Measurements from ENCODE around the gene CCDC169.
"Not testable (repeated sequence)": the region's sequence is repeated elsewhere in the genome, so short reads cannot be mapped to it uniquely, and the experiment has no call there.

Gene CCDC169

DNA sequence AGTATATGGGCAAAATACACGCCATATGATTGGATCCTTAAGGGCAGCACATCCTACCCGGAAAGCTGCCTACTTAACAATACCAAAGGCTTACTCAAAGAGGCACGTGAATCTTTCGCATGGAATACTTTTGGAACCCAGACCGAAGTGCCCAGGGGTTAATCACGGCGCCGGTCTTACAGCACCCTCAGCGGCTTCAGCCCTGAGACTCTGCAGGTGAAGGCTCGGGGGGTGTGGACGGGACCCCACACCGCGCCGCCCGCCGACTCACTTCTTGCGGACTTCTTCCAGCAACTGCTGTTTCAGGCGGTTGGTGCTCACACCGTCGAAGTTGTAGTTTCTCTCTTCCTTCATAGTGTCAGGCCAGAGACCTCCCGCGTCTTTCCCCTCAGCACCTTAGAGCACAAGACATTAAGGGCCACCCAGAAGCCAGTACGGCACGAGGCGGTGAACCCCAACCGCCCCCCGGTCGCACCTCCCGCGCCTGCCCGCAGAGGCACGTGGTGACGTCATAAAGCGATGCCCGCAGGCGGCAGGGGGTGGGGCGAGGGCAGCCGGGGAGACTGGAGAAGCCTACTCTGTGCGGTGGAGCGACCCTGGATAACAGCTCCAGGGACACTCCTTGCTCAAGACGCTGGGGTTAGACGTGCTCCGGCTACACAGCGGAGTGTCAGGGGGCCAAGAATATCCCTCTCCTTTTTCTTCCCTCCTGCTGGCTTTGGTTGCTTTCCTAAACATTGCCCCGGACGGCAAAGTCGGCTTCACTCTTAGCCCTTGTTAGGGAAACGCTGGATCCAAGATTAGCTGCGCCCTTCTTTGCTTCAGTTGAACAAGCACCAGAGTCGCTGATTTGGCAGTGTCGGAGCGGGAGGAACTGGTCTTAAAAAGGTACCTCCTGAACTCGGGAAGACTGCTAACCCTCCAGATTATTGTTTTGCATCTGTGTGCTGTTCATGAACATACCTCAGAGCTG lies at the start of gene CCDC169:
Gene CCDC169 (minus strand): TSS at position 449 of the 973 bp plus-strand sequence. CDS start 95 bp downstream, at position 354.
- no peak for DNase-seq (ENCODE audit: low spot score)

DNA sequence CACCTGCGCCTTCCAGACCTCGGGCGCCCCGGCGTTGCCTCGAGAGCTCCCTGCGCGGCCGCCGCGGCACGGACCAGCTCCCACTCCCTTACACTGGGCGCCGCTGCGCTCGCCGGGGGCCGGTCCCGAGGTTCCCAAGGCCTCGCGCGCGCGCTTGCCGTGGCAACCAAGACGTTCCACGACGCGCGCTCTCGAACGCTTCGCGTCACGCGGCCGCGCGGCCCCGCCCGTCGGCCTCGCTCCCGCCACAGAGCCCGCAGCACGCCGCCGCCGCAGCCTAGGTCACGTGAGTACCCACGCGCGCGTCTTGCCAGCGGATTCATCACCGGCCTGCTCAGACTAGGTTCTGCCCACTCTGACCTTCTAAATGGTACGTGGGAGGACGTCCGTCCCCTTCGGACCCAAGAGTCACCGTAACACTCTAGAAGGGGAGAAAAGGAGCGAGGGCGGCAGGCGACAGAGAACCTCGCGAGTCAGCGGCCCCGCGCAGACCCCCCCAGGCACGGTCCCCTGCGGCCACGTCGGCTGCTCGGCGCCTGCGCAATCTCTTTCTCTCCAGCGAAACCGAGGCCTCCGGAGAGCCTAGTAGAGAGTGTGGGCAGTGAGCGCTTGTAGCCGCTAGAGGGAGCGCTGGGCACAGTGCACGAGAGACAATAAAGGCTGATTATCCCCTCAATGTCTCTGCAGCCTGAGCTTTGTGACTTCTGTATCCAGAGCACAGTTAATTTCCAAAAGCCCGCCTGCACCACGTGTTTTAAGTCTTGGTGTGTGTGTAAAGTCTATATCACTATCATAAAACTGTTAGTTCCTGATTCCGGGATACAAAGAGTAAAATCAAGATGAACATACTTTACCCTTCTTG lies 48.8 kb upstream of the CCDC169 start, which contains the start of gene SPART:
Gene SPART (minus strand): TSS at position 173 of the 862 bp plus-strand sequence. CDS start 10,564 bp downstream, outside the sequence.
- peak; percentile 89 for DNase-seq (ENCODE audit: low spot score)

DNA sequence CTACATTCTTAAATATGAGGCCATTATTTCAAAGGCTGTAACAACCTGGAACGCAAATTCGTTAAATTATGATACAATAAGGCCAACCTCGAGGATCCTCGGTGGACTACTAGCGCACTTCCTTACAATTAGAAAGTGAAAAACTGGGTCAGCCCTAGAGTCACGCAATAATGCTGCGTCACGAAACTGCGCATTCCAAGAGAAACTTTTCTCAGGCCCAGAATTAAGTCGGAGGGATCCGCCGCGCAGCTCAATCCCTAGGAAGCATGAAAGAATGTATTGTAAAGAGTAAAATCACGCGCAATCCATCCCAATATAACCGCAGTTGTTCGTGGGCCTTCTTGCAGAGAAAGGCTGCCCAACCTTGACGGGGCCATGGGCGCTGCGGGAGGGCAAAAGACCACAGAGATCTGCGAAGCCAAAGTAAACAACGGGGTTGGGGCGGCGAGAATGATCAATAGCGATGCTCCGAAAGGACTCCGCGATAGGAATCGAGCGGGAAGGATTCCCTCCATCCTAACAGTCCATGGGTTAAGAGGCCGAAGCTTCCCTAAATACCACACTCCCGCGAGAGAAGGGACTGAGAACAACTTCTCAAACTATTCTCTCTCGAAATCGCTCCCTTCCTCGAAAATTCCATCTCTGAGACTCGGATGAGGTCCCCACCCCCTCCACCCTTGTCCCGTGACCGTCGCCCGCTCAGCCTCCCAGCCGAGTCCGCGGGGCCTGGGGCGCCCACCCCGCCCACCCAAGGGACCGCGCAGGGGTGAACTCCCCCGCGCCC lies 48.0 kb upstream of the CCDC169 start:
- peak; percentile 50 for DNase-seq (ENCODE audit: low spot score)

DNA sequence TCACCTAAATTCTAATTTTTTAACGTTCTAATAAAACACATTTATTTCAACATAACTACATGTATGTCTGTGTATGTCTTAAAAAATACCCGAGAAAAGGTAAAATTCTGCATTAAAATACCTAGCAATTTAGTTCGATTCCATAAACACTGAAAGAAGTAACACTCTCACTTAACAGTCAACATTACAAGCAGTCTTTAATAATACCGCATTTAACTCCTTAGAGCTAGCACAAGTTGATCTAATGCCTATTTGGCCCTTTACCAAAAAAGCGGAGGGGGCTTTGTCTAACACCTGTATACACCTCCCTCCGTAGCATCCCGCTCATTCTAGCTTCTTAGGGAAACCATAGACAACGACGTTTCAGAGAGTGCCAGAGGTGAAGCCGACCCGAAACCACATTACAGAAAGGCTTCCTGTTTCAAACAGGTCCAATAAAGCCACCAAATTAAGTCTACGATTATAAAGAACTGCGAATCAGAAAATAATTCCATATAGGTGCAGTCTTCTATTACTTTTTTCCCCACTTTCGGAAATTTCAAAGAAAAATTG lies 47.3 kb upstream of the CCDC169 start:
- DNase-seq (ENCODE audit: low spot score), result peak; percentile 17

DNA sequence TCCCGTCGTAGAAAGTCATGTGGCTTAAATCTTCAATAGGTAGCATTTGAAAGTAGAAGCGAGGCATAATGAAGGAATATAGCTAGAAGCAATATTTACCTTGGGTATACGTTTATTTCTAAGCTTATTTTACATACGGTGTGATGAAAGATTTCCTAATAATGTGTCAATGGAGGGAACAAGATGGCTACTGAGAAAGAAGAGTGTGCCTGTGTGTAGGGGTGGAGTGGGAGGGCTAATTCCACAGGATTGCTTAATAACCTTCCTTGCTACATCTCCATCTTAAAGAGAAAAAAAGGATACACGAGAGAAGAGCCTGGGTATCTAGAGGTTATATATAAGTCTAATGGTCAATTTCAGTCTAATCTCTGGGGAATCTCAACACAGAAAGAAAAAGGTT lies 46.6 kb upstream of the CCDC169 start:
- DNase-seq (ENCODE audit: low spot score), result peak; percentile 44

DNA sequence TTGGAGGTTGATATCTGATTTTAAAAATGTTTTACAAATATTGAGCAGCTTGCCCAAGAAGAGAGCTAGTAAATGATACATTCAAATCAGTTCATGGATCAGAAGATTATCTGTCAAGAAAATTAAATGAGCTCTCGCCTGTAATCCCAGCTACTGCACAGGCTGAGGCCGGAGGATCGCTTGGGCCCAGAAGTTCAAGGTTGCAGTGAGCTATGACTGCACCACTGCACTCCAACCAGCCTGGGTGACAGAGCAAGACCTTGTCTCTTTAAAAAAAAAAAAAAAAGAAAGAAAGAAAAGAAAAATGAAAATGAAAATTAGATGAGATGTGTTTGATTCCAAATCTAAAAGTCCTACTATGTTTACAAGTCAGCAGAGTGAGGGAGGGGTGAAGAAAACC lies 46.2 kb upstream of the CCDC169 start:
- no peak for DNase-seq (ENCODE audit: low spot score)

DNA sequence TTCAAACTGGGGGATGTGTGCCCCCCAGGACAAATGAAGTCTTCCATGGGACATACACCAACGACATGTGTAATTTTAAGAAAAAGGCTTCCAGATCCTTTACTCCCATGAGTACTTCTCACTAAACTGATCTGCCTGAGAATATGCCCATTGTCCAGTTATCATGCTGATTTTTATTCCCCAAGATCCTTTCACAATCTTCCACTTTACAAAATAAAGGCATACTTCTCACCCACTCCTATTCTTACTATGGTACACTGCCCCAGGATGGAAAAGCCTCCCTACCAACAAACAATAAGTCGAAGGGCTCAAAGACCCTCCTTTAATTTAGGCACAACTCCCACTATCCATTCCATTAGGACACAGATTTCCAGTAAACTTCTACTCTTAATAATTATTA lies 45.1 kb upstream of the CCDC169 start:
- DNase-seq (ENCODE audit: low spot score), result no peak

DNA sequence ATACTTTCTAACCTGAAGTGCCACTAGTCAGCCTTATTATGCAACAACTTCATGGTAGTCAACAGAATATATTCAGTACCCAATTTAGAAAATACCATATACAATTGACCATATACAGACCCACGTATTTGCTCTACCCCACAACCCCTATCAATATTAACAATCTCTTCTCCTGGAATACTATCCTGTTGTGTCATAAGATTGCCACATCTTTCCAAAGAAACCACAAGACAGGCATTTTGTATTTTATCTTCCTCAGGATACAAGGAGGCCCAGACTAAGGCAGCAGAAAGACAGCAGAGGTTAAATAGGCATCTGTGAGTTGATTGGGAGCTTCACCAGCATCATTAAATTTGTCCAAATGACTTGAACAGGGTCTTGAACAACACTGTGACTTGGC lies 44.1 kb upstream of the CCDC169 start:
- DNase-seq (ENCODE audit: low spot score), result peak; percentile 22

DNA sequence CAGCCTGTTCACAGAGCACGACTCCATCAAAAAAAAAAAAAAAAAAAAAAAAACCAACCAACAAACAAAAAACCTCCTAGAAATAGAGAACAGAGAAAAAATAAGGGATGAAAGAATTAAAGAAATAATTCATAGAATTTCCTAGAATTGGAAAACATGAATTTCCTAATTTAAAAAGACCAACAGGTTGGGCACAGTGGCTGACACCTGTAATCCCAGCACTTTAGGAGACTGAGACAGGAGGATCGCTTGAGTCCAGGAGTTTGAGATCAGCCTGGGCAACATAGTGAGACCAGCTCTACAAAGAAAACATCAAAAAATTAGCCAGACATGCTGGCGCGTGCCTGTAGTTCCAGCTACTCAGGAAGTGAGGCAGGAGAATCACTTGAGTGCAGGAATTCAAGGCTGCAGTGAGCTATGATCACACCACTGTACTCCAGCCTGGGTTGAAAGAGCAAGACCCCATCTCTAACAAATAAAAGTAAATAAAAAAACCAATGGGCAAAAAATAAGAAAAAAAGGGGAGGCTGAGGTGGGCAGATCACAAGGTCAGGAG lies 42.1 kb upstream of the CCDC169 start:
- DNase-seq (ENCODE audit: low spot score), result no peak

DNA sequence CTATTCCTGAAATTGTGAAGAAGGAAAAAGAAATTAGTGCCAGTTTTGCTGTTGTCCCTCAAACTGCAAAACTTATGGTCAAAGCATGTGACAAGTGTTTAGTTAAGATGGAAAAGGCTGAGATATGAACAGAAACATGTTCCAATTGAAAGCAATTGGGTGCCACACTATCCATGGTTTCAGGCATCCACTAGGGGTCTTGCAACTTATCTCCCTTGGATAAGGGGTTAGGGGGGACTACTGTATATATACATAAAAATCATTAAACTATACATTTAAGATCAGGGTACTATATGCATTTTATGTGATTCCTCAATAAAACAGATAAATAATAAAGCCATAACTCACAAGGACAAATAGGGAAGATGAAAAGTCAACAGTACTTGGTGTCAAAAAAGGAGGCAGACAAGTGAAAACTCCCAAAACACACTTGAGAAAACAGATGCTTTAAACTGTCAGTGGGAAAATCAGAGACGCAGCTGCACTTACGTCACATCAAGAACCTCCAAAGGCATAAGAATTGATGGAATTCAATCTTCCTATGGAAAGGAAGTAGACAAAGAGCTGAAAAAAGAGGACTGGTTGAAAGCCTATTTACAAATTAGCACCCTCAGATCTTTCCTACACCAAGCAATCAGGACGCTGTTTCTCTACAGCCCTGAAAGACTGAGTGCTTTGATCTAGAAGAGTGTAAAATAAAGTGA lies 40.5 kb upstream of the CCDC169 start:
- DNase-seq (ENCODE audit: low spot score), result no peak

DNA sequence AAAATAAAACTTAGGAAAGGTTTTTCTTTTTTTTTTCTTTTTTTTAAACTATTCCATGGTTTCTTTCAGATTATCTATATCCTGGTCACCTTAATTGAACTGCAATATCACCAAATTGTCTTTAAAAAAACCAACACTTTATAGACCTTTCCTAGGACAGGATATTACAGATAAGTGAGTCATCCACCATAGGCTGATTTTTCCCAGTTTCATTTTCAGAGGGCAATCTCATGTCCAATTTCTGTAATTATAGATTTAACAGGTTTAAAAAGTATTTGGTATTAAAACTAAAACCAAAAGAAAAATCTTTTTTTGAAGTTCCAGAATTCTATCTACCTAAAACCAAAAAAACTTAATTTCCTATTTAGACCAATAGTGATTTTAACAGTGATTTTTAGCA lies 35.4 kb upstream of the CCDC169 start:
- DNase-seq (ENCODE audit: low spot score), result peak; percentile 42

DNA sequence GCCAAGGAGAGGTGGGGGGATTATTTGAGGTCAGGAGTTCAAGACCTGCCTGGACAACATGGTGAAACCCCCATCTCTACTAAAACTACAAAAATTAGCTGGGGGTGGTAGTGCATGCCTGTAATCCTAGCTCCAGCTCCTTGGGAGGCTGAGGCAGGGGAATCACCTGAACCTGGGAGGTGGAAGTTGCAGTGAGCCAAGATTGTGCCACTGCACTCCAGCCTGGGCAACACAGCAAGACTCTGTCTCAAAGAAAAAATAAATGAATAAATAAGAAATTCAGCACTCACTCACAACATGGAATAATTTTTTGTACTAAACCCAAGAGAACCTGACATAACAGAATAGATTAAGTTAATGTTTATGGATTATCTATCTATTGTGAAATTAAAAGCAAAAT lies 34.6 kb upstream of the CCDC169 start:
- DNase-seq (ENCODE audit: low spot score), result not testable (repeated sequence)

DNA sequence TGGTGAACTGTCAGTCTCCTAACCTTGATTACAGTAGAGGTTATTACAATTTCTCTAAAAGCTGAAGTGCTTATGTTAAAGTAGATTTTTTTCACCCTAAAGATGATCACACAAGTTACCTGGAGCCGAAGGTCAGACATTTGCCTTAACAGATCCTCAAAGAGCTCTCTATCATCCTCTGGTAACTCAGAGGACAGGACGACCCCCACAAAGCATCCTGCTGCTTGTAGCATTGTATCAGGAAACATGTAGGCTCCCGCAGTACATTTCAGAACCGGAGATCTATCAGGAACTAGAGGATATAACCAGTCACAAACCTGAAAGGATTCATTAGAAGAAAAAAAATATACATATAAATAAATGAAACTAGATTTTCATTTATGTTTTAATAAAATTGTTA lies 33.7 kb upstream of the CCDC169 start:
- no peak for DNase-seq (ENCODE audit: low spot score)

DNA sequence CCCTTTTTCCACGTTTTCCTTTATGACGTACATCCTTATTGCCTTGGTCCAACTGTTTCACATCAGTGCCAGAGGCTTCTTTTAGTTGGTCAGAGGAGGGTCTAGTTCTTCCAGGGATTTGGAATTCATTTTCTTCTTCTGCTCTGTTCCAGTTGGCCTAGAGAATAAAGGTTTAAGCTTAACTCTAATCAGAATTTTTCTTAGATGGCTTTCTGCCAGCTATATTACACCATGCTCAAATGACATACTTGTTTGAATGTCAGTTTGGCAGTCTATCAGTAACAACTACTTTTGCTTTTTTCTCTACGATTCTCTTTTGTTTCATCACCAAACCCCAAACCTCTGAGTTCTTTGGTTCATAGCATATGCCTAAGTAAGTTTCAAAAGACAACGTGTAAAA lies 31.7 kb upstream of the CCDC169 start:
- no peak for DNase-seq (ENCODE audit: low spot score)

DNA sequence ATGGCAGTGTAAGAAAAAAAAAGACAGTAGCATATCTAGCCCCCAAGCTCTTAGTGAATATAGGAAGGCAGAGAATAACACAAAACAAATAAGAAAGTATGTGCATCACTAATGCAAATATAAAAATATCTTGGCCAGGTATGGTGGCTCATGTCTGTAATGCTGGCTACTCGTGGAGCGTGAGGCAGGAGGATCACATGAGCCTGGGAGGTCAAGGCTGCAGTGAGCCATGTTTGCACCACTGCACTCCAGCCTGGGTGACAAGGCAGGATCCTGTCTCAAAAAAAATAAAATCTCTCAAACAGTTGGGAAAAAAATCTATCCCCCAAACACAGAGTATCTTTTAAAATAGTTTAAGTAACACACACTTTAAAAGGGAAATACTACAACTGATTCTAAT lies 31.2 kb upstream of the CCDC169 start:
- DNase-seq (ENCODE audit: low spot score), result no peak

DNA sequence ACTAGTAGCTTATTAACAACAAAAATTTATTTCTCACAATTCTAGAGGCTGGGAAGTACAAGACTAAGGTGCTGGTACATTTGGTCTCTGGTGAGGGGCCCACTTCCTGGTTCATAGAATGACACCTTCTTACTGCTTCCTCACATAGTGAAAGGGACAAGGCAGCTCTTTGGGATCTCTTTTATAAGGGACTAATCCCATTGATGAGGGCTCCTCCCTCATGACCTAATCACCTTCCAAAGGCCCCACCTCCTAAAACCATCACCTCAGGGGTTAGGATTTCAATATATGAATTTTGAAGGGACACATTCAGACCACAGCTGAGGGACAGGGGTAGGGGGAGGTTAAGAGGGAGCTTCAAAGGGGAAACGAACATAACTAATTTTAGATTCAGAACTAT lies 28.3 kb upstream of the CCDC169 start:
- DNase-seq (ENCODE audit: low spot score), result no peak

DNA sequence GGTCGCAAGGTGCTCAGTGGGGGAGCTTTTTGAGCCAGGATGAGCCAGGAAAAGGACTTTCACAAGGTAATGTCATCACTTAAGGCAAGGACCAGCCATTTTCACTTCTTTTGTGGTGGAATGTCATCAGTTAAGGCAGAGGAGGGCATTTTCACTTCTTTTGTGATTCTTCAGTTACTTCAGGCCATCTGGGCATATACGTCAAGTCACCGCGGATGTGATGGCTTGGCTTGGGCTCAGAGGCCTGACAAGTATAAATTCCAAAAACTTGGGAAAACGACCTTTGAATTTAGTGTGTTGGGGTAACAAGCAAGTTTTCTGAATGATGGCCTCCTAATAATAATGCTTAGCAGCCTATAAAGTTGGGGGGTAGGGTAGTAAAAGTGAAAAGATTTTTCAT lies 27.3 kb upstream of the CCDC169 start:
- DNase-seq (ENCODE audit: low spot score), result not testable (repeated sequence)

DNA sequence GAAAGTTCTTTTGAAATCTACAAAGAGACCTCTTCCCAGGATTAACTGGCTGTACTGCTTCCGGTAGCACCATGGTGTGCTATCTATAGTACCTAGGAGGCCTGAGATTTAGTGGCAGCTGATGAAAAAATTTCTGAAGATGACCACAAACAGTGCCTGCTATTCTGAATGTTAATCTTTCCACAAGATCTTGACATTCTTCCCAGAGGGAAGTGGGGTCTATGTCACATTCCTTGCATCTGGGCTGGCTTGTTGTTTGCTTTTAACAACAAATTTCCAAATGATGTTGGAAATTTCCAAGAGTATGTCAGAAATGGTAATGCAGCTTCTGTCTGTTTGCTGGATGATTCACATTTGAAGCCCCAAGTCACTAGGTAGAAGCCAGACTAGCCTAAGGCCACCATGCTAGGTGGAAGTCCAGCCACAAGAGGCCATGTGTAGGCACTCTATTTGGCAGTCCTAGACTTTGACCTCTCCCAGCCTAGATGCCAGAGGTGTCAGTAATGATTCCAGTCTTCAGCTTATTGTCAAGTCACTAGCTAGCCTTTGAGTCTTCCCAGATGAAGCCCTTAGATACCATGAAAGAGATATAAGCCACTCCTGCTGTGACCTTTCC lies 26.4 kb upstream of the CCDC169 start:
- DNase-seq (ENCODE audit: low spot score), result no peak

DNA sequence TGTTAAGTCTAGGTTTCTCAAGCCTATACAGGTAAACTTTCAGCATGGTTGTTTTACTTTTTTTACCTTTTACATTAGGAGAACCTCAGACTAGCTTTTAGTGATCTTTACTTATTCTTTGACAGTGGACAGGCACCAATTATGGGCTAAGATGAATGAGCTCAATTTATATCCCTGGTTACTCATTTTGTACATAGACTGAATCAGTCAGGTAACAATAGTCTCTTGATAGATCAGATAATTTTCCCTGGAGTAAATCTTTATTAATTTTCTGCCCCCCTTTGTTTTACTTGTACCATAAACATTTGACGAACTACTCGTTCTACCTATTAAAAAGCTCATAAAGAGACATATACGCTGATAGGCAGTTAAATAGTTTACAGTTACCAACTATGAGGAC lies 25.8 kb upstream of the CCDC169 start:
- no peak for DNase-seq (ENCODE audit: low spot score)

DNA sequence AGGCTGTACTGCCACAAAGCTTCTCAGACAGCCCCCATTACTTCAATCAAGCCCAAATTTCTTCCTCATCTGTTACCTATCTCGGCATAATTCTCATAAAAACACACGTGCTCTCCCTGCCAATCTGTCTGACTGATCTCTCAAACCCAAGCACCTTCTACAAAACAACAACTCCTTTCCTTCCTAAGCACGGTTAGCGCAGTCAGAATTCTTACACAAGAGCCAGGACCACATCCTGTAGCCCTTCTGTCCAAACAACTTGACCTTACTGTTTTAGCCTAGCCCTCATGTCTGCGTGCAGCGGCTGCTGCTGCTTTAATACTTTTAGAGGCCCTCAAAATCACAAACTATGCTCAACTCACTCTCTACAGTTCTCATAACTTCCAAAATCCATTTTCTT lies 22.2 kb upstream of the CCDC169 start:
- DNase-seq (ENCODE audit: low spot score), result not testable (repeated sequence)

Data from COLO829 (cell line).